Heart left ventricle (tissue), 16 donors: Measurements from ENCODE around the gene ITPK1. TPM values are rescaled to one million over a fixed set of nuclear protein-coding genes. Genes with fewer than 3 reads are reported as not detected.

Experiments
- ATAC-seq, 4 donors: fragments of 200-7000 bp; cut with Tn5 transposase; one replicate each; pipeline ENCODE4 v1.9.1; 2020 to 2022; ENCODE audit warnings: moderate library complexity in 4 of 4, mild to moderate bottlenecking in 3 of 4, moderate number of reproducible peaks in 1 of 4
- DNase-seq, 5 donors: peaks; one replicate each; pipeline ENCODE4 v3.0.0-alpha.2; 2020
- H3K27ac ChIP-seq, 12 donors: fragments of 200-600 bp; sonication (generic) in 4 of 12; one replicate each; pipeline versions ENCODE4 v1.5.0 to v1.8.0; 2016 to 2022; ENCODE audit warnings: mild to moderate bottlenecking in 2 of 12
- H3K27me3 ChIP-seq, 9 donors: fragments of 200-600 bp; sonication (generic) in 2 of 9; one replicate each; pipeline versions ENCODE4 v1.5.1 to v1.8.0; 2016 to 2022; ENCODE audit warnings: mild to moderate bottlenecking in 3 of 9
- H3K36me3 ChIP-seq, 9 donors: fragments of 200-600 bp; sonication (generic) in 2 of 9; one replicate each; pipeline versions ENCODE4 v1.5.0 to v1.8.0; 2018 to 2022; ENCODE audit warnings: mild to moderate bottlenecking in 2 of 9
- H3K4me1 ChIP-seq, 12 donors: fragments of 200-600 bp; sonication (generic) in 4 of 12; one replicate each; pipeline versions ENCODE4 v1.5.0 to v1.8.0; 2016 to 2022; ENCODE audit warnings: mild to moderate bottlenecking in 3 of 12
- H3K4me3 ChIP-seq, 12 donors: fragments of 200-600 bp; sonication (generic) in 4 of 12; one replicate each; pipeline versions ENCODE4 v1.5.0 to v1.8.0; 2017 to 2022; ENCODE audit warnings: mild to moderate bottlenecking in 9 of 12, moderate library complexity in 4 of 12
- H3K9me3 ChIP-seq, 12 donors: fragments of 200-600 bp; sonication (generic) in 4 of 12; one replicate each; pipeline versions ENCODE4 v1.5.0 to v1.8.0; 2016 to 2022; ENCODE audit warnings: mild to moderate bottlenecking in 1 of 12
- POLR2A ChIP-seq, 2 donors: fragments of 450-650 bp; IDR thresholded peaks; one replicate each; pipeline ENCODE4 v1.6.1; 2017; ENCODE audit warnings: antibody characterized with exemption in 2 of 2, mild to moderate bottlenecking in 2 of 2, moderate library complexity in 2 of 2
- WGBS, 4 donors: extraction: QIAGEN DNeasy Blood & Tissue Kit in 2 of 4; methylation state at CpG; one replicate each; pipeline versions ENCODE4 v1.1.5 to v1.1.7; 2013 to 2018; 5-methylcytosine and 5-hydroxymethylcytosine counted together
- intact Hi-C, 10 donors: fragments of 100-400 bp; cut with DNase I; formaldehyde crosslinking; loops; one replicate each; pipeline versions ENCODE4 v1.11.1 to v1.14.2; 2022
- polyA plus RNA-seq, 2 donors: library from polyadenylated mRNA; stranded (reverse); fragments of 200-250 nt; gene quantifications; one replicate each; pipeline ENCODE4 v1.2.3, GENCODE V29; 2013
- total RNA-seq, 9 donors: library from RNA; depleted of rRNA in 2 of 9; stranded (reverse); fragments of >200 nt in 2 of 9; fragmentation: NEBNext Ultra II Directional in 3 of 9; extraction: Animal tissue kit (Norgen Biotek cat#: 25700) in 3 of 9; gene quantifications; one replicate each; pipeline versions ENCODE4 v1.1.0 to v1.2.4, GENCODE V29; 2016 to 2023
- TF ChIP-seq, protein P1 (sequence below), 12 donors: fragments of 200-600 bp; sonication (generic) in 4 of 12; IDR thresholded peaks; one replicate each; pipeline versions ENCODE4 v1.5.0 to v1.8.0; 2018 to 2022; ENCODE audit warnings: antibody characterized with exemption in 12 of 12, mild to moderate bottlenecking in 5 of 12
- donor health status: ischemic (EF 13 %, LVEDD 7.1; RV severe dilation, severe dysfunction).
- donor health status: healthy with polysubstance abuse.
- donor health status: DM: no; HTN: yes; CAD: no.
- donor health status: DM: no; HTN: no; CAD: no.
- donor health status: ischemic (EF 25% LVEDD 6.9; RV normal size, moderate dysfunction).
- donor health status: ischemic (EF 25% LVEDD 5.7; RV mildly dilated, moderate dysfunction).
- donor health status: healthy.
- donor health status: DM: yes; HTN: yes; CAD: no.
- donor health status: ischemic (EF 35%, LVEDD 5.7; RV mildly dilated, moderate dysfunction).
- donor health status: nonischemic (EF 11% LVEDD 7.7; RV severe dilation, severe dysfunction).
- donor health status: DM: yes; HTN: yes; CAD: no.
- donor health status: PGD.
- donor health status: ischemic (EF 29% LVEDD 5.4; RV normal size, mild dysfunction).
- donor health status: nonischemic (EF 23%, LVEDD 6.1; RV moderate dilation, normal function).

The ITPK1 gene
- total and polyA plus RNA-seq, 11 donors: 44.5 to 158 (median 91.0) TPM

DNA sequence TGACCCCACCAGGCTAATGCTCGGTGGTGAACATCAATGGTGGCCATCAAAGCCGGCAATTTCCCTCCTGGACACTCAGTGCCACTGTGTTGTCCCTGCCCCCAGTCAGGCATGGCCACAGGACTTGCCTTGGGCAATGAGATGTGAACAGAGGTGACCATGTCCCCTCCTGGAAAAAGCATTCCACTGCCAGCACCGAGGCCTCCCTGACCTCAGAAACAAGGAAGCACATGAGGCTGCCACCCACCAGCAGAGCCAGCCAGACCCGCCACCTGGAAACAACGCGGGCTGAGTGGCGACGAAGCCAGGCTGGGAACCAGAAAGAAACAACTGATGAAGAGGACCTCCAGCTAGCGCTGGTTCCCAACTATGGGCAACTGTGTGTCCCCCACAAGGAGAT lies 31.8 kb downstream of the ITPK1 start:
- no peak for TF ChIP-seq POLR2A (IDR thresholded peaks at IDR 0.05)
- TF ChIP-seq, protein P1, sequence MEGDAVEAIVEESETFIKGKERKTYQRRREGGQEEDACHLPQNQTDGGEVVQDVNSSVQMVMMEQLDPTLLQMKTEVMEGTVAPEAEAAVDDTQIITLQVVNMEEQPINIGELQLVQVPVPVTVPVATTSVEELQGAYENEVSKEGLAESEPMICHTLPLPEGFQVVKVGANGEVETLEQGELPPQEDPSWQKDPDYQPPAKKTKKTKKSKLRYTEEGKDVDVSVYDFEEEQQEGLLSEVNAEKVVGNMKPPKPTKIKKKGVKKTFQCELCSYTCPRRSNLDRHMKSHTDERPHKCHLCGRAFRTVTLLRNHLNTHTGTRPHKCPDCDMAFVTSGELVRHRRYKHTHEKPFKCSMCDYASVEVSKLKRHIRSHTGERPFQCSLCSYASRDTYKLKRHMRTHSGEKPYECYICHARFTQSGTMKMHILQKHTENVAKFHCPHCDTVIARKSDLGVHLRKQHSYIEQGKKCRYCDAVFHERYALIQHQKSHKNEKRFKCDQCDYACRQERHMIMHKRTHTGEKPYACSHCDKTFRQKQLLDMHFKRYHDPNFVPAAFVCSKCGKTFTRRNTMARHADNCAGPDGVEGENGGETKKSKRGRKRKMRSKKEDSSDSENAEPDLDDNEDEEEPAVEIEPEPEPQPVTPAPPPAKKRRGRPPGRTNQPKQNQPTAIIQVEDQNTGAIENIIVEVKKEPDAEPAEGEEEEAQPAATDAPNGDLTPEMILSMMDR (IDR thresholded peaks at IDR 0.05): no peak
- no peaks in the 10 kb centered on the region for H3K27me3 ChIP-seq
- 81 to 95% (median 84%) methylated on average over 6 to 9 of the region's 9 CpGs for whole genome bisulfite sequencing, 4 donors
- peak in 1 of 5 donors; percentile 71 for DNase-seq
- no peaks in the 10 kb centered on the region for H3K36me3 ChIP-seq
- peaks cover 0 to 72% (median 42%) of the 10 kb centered on the region in 12 donors for H3K4me1 ChIP-seq
- H3K4me3 ChIP-seq: no peak overlapping the region
- H3K9me3 ChIP-seq: peaks cover 0 to 4% (median 0%) of the 10 kb centered on the region in 12 donors
- intact Hi-C loops: no loop called here
- peak overlapping the region in 2 of 12 donors; percentile 61 to 82 for H3K27ac ChIP-seq
- ATAC-seq: peak in 3 of 4 donors; percentile 16 to 64 (median 40)

DNA sequence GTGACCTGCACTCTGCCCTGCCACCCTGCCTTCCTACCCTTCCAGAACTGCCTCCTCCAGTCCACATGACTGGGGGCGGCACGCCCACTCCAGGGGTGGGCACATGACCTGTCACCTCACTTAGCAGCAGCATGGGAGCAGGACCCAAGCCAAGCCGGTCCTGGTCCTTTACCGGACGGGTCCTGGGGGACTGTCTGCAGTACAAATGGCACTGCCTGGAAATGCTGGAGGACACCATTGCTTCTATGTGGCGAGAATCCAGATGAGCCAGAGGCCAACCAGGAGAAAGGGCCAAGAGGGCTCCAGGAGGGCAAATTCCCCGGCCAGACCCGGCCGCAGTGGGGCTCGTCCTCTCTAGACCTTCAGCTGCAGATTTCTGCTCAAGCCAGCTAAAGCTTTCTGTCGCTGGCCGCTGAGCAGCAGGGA lies 33.1 kb downstream of the ITPK1 start:
- 54 to 65% (median 55%) methylated on average over 11 to 12 of the region's 12 CpGs for WGBS, 4 donors
- ATAC-seq: peak in 3 of 4 donors; percentile 30 to 42 (median 40)
- peak in 2 of 5 donors; percentile 47 to 68 for DNase-seq

DNA sequence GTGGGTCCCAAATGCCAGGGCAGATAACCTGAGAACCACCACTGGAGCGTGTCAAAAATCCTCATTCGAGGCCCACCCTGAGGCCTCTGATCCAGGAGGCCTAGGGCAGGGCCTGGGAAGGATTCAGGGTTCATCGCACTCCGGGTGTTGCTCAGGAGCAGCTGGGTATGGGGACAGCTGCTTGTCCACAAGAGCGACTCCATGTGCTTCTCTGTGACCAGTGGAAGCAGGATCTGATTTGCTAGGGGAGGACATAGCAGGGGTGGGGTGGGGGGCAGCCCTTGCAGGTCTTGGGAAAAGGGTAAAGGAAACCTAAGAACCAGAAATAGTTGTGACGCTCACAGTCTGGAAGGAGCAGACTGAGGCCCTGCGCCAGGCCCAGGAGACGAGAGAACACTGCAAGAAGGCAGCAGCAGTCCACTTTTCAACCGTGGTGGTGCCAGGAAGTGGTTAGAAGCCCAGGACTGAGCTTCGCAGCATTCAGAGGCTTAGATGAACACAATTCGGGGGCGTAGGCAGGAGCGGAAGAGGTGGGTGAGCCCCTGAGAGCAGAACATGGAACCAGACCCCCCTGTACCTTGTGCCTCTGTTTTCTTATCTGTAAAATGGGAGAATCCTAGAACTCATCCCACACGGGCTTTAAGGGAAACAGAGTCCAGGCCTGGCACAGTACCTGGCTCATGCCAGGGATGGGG lies 33.7 kb downstream of the ITPK1 start:
- intact Hi-C loops: no loop called here
- WGBS, 4 donors: 83 to 89% (median 84%) methylated on average over 13 to 14 of the region's 14 CpGs
- no peak overlapping the region for H3K4me3 ChIP-seq
- peak overlapping the region in 10 of 12 donors; percentile 35 to 82 (median 59) for H3K27ac ChIP-seq
- no peaks in the 10 kb centered on the region for H3K27me3 ChIP-seq
- peaks cover 0 to 79% (median 50%) of the 10 kb centered on the region in 12 donors for H3K4me1 ChIP-seq
- TF ChIP-seq, protein P1 (IDR thresholded peaks at IDR 0.05): no peak
- no peak for TF ChIP-seq POLR2A (IDR thresholded peaks at IDR 0.05)
- ATAC-seq: no peak
- DNase-seq: no peak
- peaks cover 0 to 3% (median 0%) of the 10 kb centered on the region in 12 donors for H3K9me3 ChIP-seq
- no peaks in the 10 kb centered on the region for H3K36me3 ChIP-seq

More for the DNA sequence above, 33.1 kb downstream of the ITPK1 start:
- Histone ChIP-seq H3K36me3 (no peaks in the 10 kb centered on the region), H3K27ac (peak overlapping the region in 10 of 12 donors; percentile 35 to 82 (median 59)), H3K4me3 (no peak overlapping the region), H3K4me1 (peaks cover 0 to 79% (median 50%) of the 10 kb centered on the region in 12 donors), H3K27me3 (no peaks in the 10 kb centered on the region), H3K9me3 (peaks cover 0 to 4% (median 0%) of the 10 kb centered on the region in 12 donors)
- intact Hi-C loops: no loop called here
- TF ChIP-seq, protein P1 (IDR thresholded peaks at IDR 0.05): no peak
- no peak for TF ChIP-seq POLR2A (IDR thresholded peaks at IDR 0.05)

DNA sequence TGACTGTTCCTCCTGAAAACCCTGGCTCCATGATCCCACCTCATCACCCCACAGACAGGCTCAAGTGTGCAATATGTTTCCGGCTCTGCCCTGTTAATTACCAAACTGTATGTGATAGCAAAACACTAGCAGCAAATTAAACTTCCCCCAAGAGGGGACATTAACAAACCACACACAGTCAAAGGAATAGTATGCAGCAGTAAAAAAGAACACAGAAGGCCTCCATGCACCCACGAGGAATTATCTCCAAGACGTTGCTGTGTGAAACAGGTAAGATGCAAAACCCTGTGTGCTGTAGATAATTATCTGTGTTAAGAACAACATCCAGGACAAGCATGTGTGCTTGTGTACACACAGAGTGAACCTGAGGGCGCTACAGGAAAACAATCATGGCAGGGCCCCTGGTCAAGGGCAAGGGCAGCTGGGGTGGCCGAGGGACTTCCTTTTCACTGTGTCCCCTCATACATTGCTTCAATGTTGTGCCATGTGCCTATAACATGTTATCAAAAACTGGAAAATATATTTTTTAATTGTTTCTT lies 35.8 kb downstream of the ITPK1 start:
- intact Hi-C loops: no loop called here
- no peaks in the 10 kb centered on the region for H3K27me3 ChIP-seq
- DNase-seq (no peak), ATAC-seq (no peak)
- peaks cover 0 to 63% (median 35%) of the 10 kb centered on the region in 12 donors for H3K4me1 ChIP-seq
- no peak overlapping the region for H3K27ac ChIP-seq
- no peaks in the 10 kb centered on the region for H3K36me3 ChIP-seq
- TF ChIP-seq, protein P1 (IDR thresholded peaks at IDR 0.05): no peak
- no peak for TF ChIP-seq POLR2A (IDR thresholded peaks at IDR 0.05)
- H3K9me3 ChIP-seq: peaks cover 0 to 3% (median 0%) of the 10 kb centered on the region in 12 donors
- no peak overlapping the region for H3K4me3 ChIP-seq
- WGBS, 4 donors: 95 to 96% (median 95%) methylated on average over 5 of the region's 5 CpGs
